B cell (primary cell): ENCODE data around the gene STMN3.

ENCODE experiments used
- CTCF ChIP-seq: fragments of 200-600 bp; IDR thresholded peaks from one replicate; pipeline ENCODE4 v1.8.0; 2022; ENCODE audit warnings: antibody characterized with exemption, mild to moderate bottlenecking
- EZH2 ChIP-seq: IDR thresholded peaks from 2 replicates; pipeline ENCODE4 v1.6.1; 2012; ENCODE audit warnings: borderline replicate concordance, low read depth, mild to moderate bottlenecking, moderate library complexity, low read length; ENCODE audit not compliant: insufficient read depth, poor library complexity, severe bottlenecking

- TF ChIP-seq CTCF (no peak), EZH2 (no peak)
Measured at GRCh38 chr20:63624486-63624885, 28.7 kb downstream of the STMN3 start.
